NAMALWA (cell line): ENCODE measurements around the gene DGKD.

Source experiments
- DNase-seq: peaks from one replicate; pipeline ENCODE4 v3.0.0-alpha.2; 2015; ENCODE audit warnings: low spot score

DGKD gene

GRCh38 chr2:233461481-233461891, 107.2 kb downstream of the DGKD start:
- no peak for DNase-seq

- no peak for DNase-seq
Observed at GRCh38 chr2:233462202-233462785, 108.0 kb downstream of the DGKD start.

GRCh38 chr2:233462826-233463470, 108.7 kb downstream of the DGKD start:
- no peak for DNase-seq

- no peak for DNase-seq
Observed at GRCh38 chr2:233463586-233463985, 109.3 kb downstream of the DGKD start.

GRCh38 chr2:233464056-233464455, 109.8 kb downstream of the DGKD start:
- DNase-seq = no peak

- no peak for DNase-seq
Observed at GRCh38 chr2:233464531-233465240, 110.4 kb downstream of the DGKD start.

- DNase-seq = no peak
Observed at GRCh38 chr2:233466991-233467603, 112.8 kb downstream of the DGKD start.

GRCh38 chr2:233468047-233468740, 113.9 kb downstream of the DGKD start:
- no peak for DNase-seq

GRCh38 chr2:233468741-233469110, 114.4 kb downstream of the DGKD start:
- DNase-seq = no peak

- DNase-seq = no peak
Observed at GRCh38 chr2:233469261-233470010, 115.1 kb downstream of the DGKD start.

- no peak for DNase-seq
Observed at GRCh38 chr2:233470011-233470687, 115.9 kb downstream of the DGKD start.

- DNase-seq = no peak
Observed at GRCh38 chr2:233470839-233471238, 116.5 kb downstream of the DGKD start.

GRCh38 chr2:233471291-233472035, 117.2 kb downstream of the DGKD start:
- DNase-seq = no peak

- DNase-seq = no peak
Observed at GRCh38 chr2:233473386-233473791, 119.1 kb downstream of the DGKD start.

- DNase-seq = no peak
Observed at GRCh38 chr2:233473878-233474277, 119.6 kb downstream of the DGKD start.

GRCh38 chr2:233474308-233475160, 120.2 kb downstream of the DGKD start:
- no peak for DNase-seq

- no peak for DNase-seq
Observed at GRCh38 chr2:233476063-233476410, 121.7 kb downstream of the DGKD start.

GRCh38 chr2:233476651-233477547, 122.6 kb downstream of the DGKD start:
- no peak for DNase-seq
